Astrocyte of the cerebellum (primary cell): ENCODE results near the gene ITGB4.

ENCODE experiments used
- DNase-seq: peaks from one replicate; pipeline ENCODE4 v3.0.0-alpha.2; 2011; ENCODE audit warnings: low read depth
- H3K4me3 ChIP-seq: 2 replicates; pipeline ENCODE4 v1.5.1; 2011; ENCODE audit warnings: mild to moderate bottlenecking, low read depth, low read length, moderate library complexity
- CTCF ChIP-seq: IDR thresholded peaks from 2 replicates; pipeline ENCODE4 v1.5.1; 2012; ENCODE audit warnings: low read length, low read depth, moderate library complexity, mild to moderate bottlenecking; ENCODE audit errors: missing control alignments
- in situ Hi-C: cut with HindIII; loops from 2 replicates; pipeline ENCODE4 v1.10.0; 2017; ENCODE audit warnings: low sequenced_read_pairs

ITGB4 gene

GRCh38 chr17:75729351-75729750 is 8.1 kb downstream of the ITGB4 start:
- DNase-seq: no peak
- no peak for TF ChIP-seq CTCF
- H3K4me3 ChIP-seq: no peak overlapping the region
- in situ Hi-C loops: no loop called here

- no peak for TF ChIP-seq CTCF
- DNase-seq: no peak
- in situ Hi-C loops: no loop called here
- H3K4me3 ChIP-seq: no peak overlapping the region
These were observed 8.8 kb downstream of the ITGB4 start for GRCh38 chr17:75730065-75730464.

GRCh38 chr17:75731086-75731715 is 9.9 kb downstream of the ITGB4 start:
- no peak for DNase-seq
- in situ Hi-C loops: no loop called here
- H3K4me3 ChIP-seq: no peak overlapping the region
- no peak for TF ChIP-seq CTCF

- no peak for DNase-seq
- in situ Hi-C loops: no loop called here
- no peak for TF ChIP-seq CTCF
- no peak overlapping the region for H3K4me3 ChIP-seq
These were observed 10.6 kb downstream of the ITGB4 start for GRCh38 chr17:75731716-75732498.

- DNase-seq: no peak
These were observed 12.2 kb downstream of the ITGB4 start for GRCh38 chr17:75733471-75733870.

More at GRCh38 chr17:75733471-75733870, 12.2 kb downstream of the ITGB4 start:
- no peak for TF ChIP-seq CTCF
- in situ Hi-C loops: no loop called here
- no peak overlapping the region for H3K4me3 ChIP-seq
